Activated T-helper 1 cell treated with anti-CD3 and anti-CD28 coated beads, Interleukin-12 subunit alpha, Interleukin-12 subunit beta, Interleukin-2, Interleukin-4 antibody, amounts not matched to agents 30 ng/mL and 10 ng/mL and 1 ng/mL, durations not matched to agents 14 hours and 24 hours and 36 hours (primary cell): ENCODE measurements around the gene PSORS1C2. TPM values are rescaled to one million over a fixed set of nuclear protein-coding genes. Genes with fewer than 3 reads are reported as not detected.
"Not testable (repeated sequence)": the region's sequence is repeated elsewhere in the genome, so short reads cannot be mapped to it uniquely, and the experiment has no call there.

Experiments
- DNase-seq: peaks from one replicate; pipeline ENCODE4 v3.0.0; 2021; ENCODE audit warnings: low spot score
- H3K27ac Mint-ChIP-seq: one replicate; pipeline ENCODE4 v1.8.0; 2021; ENCODE audit warnings: mild to moderate bottlenecking, mixed read lengths
- H3K27me3 Mint-ChIP-seq: one replicate; pipeline ENCODE4 v1.8.0; 2022; ENCODE audit warnings: mild to moderate bottlenecking, moderate library complexity, mixed read lengths; ENCODE audit not compliant: insufficient read depth
- H3K36me3 Mint-ChIP-seq: one replicate; pipeline ENCODE4 v1.8.0; 2021; ENCODE audit warnings: low read depth, mixed read lengths
- H3K4me1 Mint-ChIP-seq: one replicate; pipeline ENCODE4 v1.8.0; 2021; ENCODE audit warnings: low read depth, mixed read lengths
- H3K4me3 Mint-ChIP-seq: one replicate; pipeline ENCODE4 v1.8.0; 2021; ENCODE audit warnings: mild to moderate bottlenecking, moderate library complexity, mixed read lengths
- H3K9me3 Mint-ChIP-seq: one replicate; pipeline ENCODE4 v1.8.0; 2021; ENCODE audit warnings: mixed read lengths
- intact Hi-C: fragments of 100-400 bp; cut with micrococcal nuclease; formaldehyde crosslinking; loops from one replicate; pipeline ENCODE4 v1.15.1; 2024
- total RNA-seq: library from RNA; stranded (reverse); gene quantifications from 2 replicates; pipeline ENCODE4 v1.2.3, GENCODE V29; 2022

The PSORS1C2 gene
- total RNA-seq, 1 donor from 2014 or later: not detected

DNA sequence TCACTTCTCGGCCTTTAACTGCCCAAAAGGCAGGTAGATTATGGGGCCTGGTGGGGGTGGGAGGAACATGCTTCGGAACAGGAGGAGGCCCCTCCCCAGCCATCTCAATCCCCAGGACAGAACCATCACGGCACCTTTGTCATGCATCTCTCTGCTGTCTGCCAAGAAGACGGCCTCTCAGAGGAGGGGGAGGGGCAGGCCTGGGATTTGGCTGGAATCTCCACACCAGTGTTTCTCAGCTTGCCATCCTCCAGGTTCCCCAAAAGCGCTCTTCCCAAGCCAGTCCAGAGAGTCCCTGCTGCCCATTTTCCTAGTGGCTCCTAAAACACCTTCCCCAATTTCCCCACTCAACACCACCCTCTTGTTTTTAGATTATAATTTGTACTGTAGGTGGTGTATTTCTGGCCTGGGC is 34.1 kb upstream of the PSORS1C2 start:
- no peak overlapping the region for H3K4me3 Mint-ChIP-seq
- H3K9me3 Mint-ChIP-seq: no peaks in the 10 kb centered on the region
- intact Hi-C loops: no loop called here
- no peaks in the 10 kb centered on the region for H3K27me3 Mint-ChIP-seq
- H3K4me1 Mint-ChIP-seq: no peaks in the 10 kb centered on the region
- DNase-seq: no peak
- H3K27ac Mint-ChIP-seq: no peak overlapping the region
- no peaks in the 10 kb centered on the region for H3K36me3 Mint-ChIP-seq

DNA sequence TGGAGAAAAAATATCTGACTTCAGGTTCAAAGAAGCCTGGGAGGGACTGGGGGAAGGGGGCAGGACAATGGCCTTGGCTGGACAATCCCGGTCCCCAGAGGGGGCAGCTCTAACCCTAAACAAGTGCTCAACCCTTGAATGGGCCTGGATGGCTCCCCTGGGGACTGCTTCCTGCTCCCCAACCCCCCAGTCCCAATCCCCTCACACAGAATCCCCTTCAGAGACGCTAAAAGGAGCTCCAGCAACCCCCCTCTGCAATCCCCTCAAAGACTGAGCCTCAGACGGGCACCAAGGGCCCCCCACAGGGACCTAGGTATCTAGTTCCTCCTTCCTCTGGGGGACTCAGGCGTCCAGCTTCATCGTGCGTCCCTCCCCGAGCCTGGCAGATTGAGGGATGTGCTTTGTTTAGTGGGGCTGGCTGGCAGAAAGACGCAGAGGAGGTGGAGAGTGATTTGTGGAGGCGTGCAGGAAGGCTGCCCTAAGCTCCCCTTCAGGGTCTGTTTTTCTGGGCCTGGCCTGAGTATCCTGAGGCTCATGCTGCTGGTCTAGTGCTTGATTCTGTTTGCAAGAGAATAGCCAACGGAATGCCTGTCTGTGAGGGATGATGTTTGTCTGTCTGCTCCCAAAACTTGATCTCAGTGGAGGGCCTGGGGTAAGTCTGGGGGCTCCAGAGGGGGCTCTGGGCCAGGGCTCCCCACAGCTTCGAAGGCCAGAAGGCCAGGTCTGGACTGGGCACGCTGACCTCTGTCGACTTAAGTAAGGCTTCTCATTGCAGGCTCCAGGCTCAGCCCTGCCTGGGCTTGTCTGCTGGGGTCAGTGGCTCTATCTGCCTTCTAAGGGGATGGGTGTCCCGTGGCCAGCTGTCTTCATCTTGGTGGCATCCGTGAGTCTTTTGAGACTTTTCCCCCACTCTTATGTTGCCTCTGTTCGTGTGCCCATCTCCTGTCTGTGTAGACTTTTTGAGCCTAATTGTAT is 33.4 kb upstream of the PSORS1C2 start:
- DNase-seq: no peak
- intact Hi-C loops: no loop called here
- H3K9me3 Mint-ChIP-seq: no peaks in the 10 kb centered on the region
- no peak overlapping the region for H3K27ac Mint-ChIP-seq
- no peaks in the 10 kb centered on the region for H3K36me3 Mint-ChIP-seq
- no peak overlapping the region for H3K4me3 Mint-ChIP-seq
- no peaks in the 10 kb centered on the region for H3K27me3 Mint-ChIP-seq
- H3K4me1 Mint-ChIP-seq: no peaks in the 10 kb centered on the region

DNA sequence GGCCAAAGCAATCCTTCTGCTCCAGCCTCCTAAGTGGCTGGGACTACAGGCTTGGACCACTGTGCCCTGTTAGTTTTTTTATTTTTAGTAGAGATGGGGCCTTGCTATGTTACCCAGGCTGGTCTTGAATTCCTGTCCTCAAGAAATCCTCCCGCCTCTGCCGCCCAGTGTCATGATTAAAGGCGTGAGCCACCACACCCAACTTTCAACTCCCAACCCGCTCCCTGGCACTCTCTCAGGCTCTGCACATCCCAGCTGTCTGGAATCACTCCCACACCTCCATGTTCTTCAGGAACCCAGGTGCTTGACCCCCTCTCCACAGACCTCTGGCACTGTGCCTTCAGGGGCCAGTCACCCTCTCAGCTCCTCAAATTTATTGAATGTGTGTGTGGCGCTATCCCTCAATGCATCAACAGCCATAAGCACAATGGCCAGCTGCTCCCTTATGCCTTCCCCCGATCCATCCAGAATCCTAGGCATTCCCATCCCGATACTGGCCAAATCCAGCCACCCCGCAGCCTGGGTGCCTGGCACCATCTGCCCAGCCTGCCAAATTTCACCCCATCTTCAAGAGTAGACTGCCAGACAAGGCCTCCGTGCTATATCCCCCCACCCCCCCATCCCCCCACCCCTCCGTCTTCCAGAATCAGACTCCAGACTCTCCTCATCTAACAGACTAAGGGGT is 32.3 kb upstream of the PSORS1C2 start:
- intact Hi-C loops: no loop called here
- Mint-ChIP-seq H3K27me3 (no peaks in the 10 kb centered on the region), H3K36me3 (peaks cover 2% of the 10 kb centered on the region), H3K9me3 (no peaks in the 10 kb centered on the region), H3K4me3 (no peak overlapping the region), H3K4me1 (no peaks in the 10 kb centered on the region), H3K27ac (no peak overlapping the region)
- DNase-seq: no peak

DNA sequence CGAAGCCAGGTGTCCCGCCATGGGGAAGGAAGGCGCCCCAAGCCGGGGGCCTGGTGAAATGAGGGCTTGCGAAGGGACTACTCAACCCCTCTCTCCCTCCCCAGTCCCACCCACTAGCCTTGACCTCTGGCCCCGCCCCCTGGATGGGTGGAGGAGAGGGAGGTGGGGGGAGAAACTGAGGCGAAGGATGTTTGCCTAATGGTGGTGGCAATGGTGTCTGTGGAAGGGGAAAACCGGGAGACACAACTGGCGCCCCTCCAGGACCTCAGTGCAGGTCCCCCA is 31.7 kb upstream of the PSORS1C2 start, which contains the start of gene POU5F1:
Gene POU5F1, minus strand, starts transcription at position 83 of the 282 bp plus-strand sequence. Its CDS starts 62 bp downstream, at position 21.
- intact Hi-C loops: no loop called here
- no peaks in the 10 kb centered on the region for H3K27me3 Mint-ChIP-seq
- peaks cover 2% of the 10 kb centered on the region for H3K36me3 Mint-ChIP-seq
- H3K4me1 Mint-ChIP-seq: no peaks in the 10 kb centered on the region
- DNase-seq: no peak
- no peak within 1 kb of the TSS for H3K27ac Mint-ChIP-seq
- no peaks in the 10 kb centered on the region for H3K9me3 Mint-ChIP-seq
- no peak within 1 kb of the TSS for H3K4me3 Mint-ChIP-seq

DNA sequence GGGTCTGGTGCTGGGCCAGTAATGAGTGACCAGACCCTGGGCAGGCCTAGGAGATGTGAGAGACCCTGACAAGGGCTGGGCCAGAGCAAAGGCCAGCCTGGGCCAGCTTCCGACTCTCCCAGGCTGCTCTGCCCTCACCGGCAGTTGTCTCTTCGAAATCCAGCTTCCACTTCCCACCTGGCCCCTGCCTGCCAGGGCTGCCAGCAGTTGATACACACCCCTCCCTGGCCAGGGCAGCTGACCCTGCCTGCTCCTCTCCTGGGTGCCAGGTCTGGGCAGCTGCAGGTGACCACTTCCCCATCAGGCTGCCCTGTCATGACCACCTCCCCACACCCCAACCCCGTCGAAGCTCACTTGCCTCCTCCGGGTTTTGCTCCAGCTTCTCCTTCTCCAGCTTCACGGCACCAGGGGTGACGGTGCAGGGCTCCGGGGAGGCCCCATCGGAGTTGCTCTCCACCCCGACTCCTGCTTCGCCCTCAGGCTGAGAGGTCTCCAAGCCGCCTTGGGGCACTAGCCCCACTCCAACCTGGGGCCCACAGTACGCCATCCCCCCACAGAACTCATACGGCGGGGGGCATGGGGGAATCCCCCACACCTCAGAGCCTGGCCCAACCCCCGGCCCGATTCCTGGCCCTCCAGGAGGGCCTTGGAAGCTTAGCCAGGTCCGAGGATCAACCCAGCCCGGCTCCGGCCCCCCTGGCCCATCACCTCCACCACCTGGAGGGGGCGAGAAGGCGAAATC is 31.2 kb upstream of the PSORS1C2 start:
- intact Hi-C loops, H3K4me1 Mint-ChIP-seq, H3K9me3 Mint-ChIP-seq, H3K36me3 Mint-ChIP-seq, H3K4me3 Mint-ChIP-seq, DNase-seq, H3K27ac Mint-ChIP-seq, H3K27me3 Mint-ChIP-seq: not testable (repeated sequence)

DNA sequence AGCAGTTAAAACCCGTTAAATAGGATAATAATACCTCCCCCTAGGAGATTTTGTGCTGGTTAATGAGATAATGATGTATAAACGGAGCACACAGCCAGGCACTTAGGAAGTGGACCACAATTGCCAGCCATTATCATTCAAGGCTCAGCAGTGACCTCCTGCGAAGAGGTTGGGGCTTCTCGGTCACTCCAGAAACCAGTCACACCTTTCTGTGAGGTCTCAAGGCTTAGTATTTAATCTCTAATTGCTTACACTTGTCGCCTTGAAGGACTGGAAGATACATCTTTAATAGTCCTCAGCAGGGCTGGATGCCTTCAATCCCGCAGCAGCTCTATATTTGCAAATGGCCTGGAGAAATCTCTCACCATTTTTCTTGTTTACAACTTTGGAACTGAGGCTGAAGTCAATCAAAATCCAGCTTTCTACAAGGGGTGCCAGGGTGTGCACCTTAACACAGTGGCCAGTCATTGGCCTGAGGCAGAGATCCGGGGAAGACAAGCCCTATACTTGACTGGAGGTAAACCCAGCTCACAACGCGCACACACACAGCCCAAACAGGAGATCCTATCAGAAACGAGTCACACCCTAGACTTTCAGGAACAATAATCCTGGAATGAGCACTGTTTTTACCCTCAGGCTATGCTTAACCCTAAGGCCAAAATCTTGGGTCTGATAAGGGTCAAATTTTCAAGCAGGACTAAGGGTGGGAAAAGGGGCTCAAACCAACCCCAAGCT is 30.4 kb upstream of the PSORS1C2 start:
- no peaks in the 10 kb centered on the region for H3K9me3 Mint-ChIP-seq
- no peak overlapping the region for H3K27ac Mint-ChIP-seq
- intact Hi-C loops: no loop called here
- no peak for DNase-seq
- no peaks in the 10 kb centered on the region for H3K27me3 Mint-ChIP-seq
- peaks cover 4% of the 10 kb centered on the region for H3K36me3 Mint-ChIP-seq
- peaks cover 9% of the 10 kb centered on the region for H3K4me1 Mint-ChIP-seq
- H3K4me3 Mint-ChIP-seq: no peak overlapping the region

DNA sequence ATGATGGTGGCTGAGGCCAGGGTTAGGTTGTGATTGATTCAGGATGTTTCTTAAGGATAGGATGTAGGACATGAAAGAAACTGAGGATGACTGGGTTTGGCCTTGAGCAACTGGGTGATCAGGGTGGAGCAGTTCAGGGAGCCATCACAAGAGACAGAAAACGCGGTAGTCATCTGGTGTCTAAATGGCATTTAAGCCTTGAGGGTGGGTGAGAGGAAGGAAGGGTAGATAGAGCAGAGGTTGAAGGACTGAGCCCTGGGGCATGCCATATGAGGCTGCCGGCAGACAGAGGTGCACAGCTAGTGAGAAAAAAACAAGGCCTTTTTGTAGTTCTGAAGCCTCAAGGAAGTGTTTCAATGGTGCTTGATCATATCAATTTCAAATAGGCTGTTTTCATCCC is 29.7 kb upstream of the PSORS1C2 start:
- Mint-ChIP-seq H3K9me3 (no peaks in the 10 kb centered on the region), H3K36me3 (peaks cover 4% of the 10 kb centered on the region), H3K27me3 (no peaks in the 10 kb centered on the region), H3K4me3 (no peak overlapping the region), H3K27ac (peak overlapping the region; percentile 16), H3K4me1 (peaks cover 9% of the 10 kb centered on the region)
- DNase-seq: no peak
- intact Hi-C loops: no loop called here

DNA sequence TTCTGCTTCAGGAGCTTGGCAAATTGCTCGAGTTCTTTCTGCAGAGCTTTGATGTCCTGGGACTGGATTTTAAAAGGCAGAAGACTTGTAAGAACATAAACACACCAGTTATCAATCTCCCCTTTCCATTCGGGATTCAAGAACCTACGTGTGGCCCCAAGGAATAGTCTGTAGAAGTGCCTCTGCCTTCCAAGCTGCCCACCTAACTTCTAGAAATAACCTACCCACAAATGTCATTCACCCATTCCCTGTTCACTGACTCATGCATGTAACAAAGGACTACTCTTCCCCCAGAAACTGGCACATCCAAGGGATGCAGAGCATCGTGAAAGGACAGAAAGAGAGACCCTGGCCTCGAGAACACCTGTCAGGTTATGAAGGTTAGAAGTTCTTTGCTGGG is 27.1 kb upstream of the PSORS1C2 start:
- DNase-seq: no peak
- Mint-ChIP-seq H3K4me1 (peaks cover 16% of the 10 kb centered on the region), H3K27ac (no peak overlapping the region), H3K4me3 (no peak overlapping the region), H3K36me3 (peaks cover 13% of the 10 kb centered on the region), H3K27me3 (no peaks in the 10 kb centered on the region), H3K9me3 (no peaks in the 10 kb centered on the region)
- intact Hi-C loops: no loop called here

DNA sequence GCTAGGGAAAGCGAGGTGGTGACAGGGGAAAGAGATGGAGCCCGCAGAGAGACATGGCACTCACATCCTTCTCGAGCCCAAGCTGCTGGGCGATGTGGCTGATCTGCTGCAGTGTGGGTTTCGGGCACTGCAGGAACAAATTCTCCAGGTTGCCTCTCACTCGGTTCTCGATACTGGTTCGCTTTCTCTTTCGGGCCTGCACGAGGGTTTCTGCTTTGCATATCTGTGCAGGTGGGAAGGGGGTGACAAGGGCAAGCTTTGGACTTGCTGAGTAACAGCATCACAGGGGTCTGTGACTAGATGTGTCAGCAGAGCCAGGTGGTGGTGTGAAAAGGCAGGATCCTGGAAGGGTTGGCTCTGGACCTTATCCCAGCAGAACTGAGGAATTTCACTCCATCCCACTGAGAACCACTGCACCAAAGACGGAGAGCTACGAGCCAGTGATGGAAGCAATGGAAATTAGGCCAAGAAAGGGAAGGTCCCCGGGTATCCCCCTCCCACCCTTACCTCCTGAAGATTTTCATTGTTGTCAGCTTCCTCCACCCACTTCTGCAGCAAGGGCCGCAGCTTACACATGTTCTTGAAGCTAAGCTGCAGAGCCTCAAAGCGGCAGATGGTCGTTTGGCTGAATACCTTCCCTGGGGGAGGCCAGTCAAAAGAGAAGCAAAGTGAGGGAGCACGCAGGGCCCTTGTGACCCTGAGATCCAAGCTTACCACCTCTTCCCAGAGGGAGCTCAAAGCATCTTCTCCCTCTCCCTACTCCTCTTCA is 26.4 kb upstream of the PSORS1C2 start:
- H3K4me1 Mint-ChIP-seq: peaks cover 16% of the 10 kb centered on the region
- DNase-seq, H3K4me3 Mint-ChIP-seq, H3K9me3 Mint-ChIP-seq, H3K27me3 Mint-ChIP-seq, intact Hi-C loops: not testable (repeated sequence)
- H3K27ac Mint-ChIP-seq: peak overlapping the region; percentile 74
- H3K36me3 Mint-ChIP-seq: peaks cover 13% of the 10 kb centered on the region

DNA sequence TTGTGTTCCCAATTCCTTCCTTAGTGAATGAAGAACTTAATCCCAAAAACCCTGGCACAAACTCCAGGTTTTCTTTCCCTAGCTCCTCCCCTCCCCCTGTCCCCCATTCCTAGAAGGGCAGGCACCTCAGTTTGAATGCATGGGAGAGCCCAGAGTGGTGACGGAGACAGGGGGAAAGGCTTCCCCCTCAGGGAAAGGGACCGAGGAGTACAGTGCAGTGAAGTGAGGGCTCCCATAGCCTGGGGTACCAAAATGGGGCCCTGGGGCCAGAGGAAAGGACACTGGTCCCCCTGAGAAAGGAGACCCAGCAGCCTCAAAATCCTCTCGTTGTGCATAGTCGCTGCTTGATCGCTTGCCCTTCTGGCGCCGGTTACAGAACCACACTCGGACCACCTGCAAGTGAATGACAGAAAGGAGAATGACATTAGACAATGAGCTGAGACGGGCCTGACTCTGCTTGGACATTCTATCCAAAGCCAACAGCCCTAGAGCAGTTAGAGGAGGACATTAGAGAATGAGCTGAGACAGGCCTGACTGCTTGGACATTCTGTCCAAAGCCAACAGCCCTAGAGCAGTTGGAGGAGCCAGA is 25.7 kb upstream of the PSORS1C2 start:
- H3K4me1 Mint-ChIP-seq: peaks cover 23% of the 10 kb centered on the region
- H3K9me3 Mint-ChIP-seq, DNase-seq, intact Hi-C loops, H3K27ac Mint-ChIP-seq, H3K27me3 Mint-ChIP-seq, H3K4me3 Mint-ChIP-seq: not testable (repeated sequence)
- H3K36me3 Mint-ChIP-seq: peaks cover 18% of the 10 kb centered on the region

DNA sequence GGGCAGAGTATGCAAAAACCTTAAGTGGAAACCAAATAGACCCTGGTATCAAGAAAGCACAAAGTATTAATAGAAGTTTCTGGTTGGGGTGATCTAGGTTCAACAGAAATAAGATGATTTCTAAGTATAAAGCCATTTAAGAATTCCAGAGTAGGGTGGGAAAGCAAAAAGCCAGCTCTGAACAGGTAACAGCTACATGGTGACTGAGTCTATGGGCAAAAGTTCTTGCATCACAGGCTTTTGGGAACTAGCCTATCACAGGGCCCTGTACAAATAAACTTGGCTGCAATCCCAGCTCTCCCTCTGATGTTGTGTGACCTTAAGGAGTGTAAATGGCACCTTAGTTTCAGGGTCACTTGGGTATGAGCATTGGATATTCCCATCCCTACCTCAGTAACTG is 25.1 kb upstream of the PSORS1C2 start:
- H3K36me3 Mint-ChIP-seq: peaks cover 21% of the 10 kb centered on the region
- DNase-seq: no peak
- H3K27me3 Mint-ChIP-seq: no peaks in the 10 kb centered on the region
- no peaks in the 10 kb centered on the region for H3K9me3 Mint-ChIP-seq
- peaks cover 26% of the 10 kb centered on the region for H3K4me1 Mint-ChIP-seq
- H3K27ac Mint-ChIP-seq: no peak overlapping the region
- H3K4me3 Mint-ChIP-seq: no peak overlapping the region
- intact Hi-C loops: no loop called here
